Smooth muscle cell (in vitro differentiated cells): ENCODE measurements around the gene SLC35B2. TPM values are rescaled to one million over a fixed set of nuclear protein-coding genes. Genes with fewer than 3 reads are reported as not detected.

Experiments used
- DNase-seq: peaks from one replicate; lab custom pipeline; 2025; ENCODE audit not compliant: unreplicated experiment; lab: John Stamatoyannopoulos, UW
- H2AFZ ChIP-seq: fragments of 200-600 bp; sonication (generic); 2 replicates; pipeline ENCODE4 v1.6.0; 2016; ENCODE audit warnings: antibody characterized with exemption, low read depth, mild to moderate bottlenecking
- H3F3A ChIP-seq: fragments of 200-600 bp; sonication (generic); 2 replicates; pipeline ENCODE4 v1.6.0; 2017; ENCODE audit warnings: antibody characterized with exemption, low read depth
- H3K27ac ChIP-seq: fragments of 200-600 bp; sonication (generic); 2 replicates; pipeline ENCODE4 v1.5.1; 2016; ENCODE audit warnings: low read depth, mild to moderate bottlenecking
- H3K27me3 ChIP-seq: fragments of 200-600 bp; sonication (generic); 2 replicates; pipeline ENCODE4 v1.6.1; 2016; ENCODE audit warnings: low read depth, mild to moderate bottlenecking
- H3K36me3 ChIP-seq: fragments of 200-600 bp; sonication (generic); 2 replicates; pipeline ENCODE4 v1.5.1; 2016; ENCODE audit warnings: low read depth
- H3K4me1 ChIP-seq: fragments of 200-600 bp; sonication (generic); 2 replicates; pipeline ENCODE4 v1.5.1; 2016; ENCODE audit warnings: low read depth
- H3K4me2 ChIP-seq: fragments of 200-600 bp; sonication (generic); 2 replicates; pipeline ENCODE4 v1.6.0; 2016; ENCODE audit warnings: mild to moderate bottlenecking
- H3K4me3 ChIP-seq: fragments of 200-600 bp; sonication (generic); 2 replicates; pipeline ENCODE4 v1.5.1; 2016; ENCODE audit warnings: mild to moderate bottlenecking
- H3K79me2 ChIP-seq: fragments of 200-600 bp; sonication (generic); 2 replicates; pipeline ENCODE4 v1.6.0; 2016; ENCODE audit warnings: low read depth, mild to moderate bottlenecking
- H3K9ac ChIP-seq: fragments of 200-600 bp; sonication (generic); 2 replicates; pipeline ENCODE4 v1.6.0; 2016; ENCODE audit warnings: low read depth
- H3K9me3 ChIP-seq: fragments of 200-600 bp; sonication (generic); replicated peaks from 2 replicates; pipeline ENCODE4 v1.5.1; 2016; ENCODE audit warnings: low read depth
- H4K20me1 ChIP-seq: fragments of 200-600 bp; sonication (generic); 2 replicates; pipeline ENCODE4 v1.6.0; 2016; ENCODE audit warnings: low read depth
- CTCF ChIP-seq: fragments of 200-600 bp; sonication (generic); IDR thresholded peaks from 2 replicates; pipeline ENCODE4 v1.5.1; 2017; ENCODE audit warnings: borderline replicate concordance, mild to moderate bottlenecking, antibody characterized with exemption; ENCODE audit not compliant: insufficient read depth, poor library complexity, severe bottlenecking
- WGBS: methylation state at CpG from one replicate; pipeline ENCODE4 v1.1.7; 2016; ENCODE audit warnings: low lambda C conversion rate; 5-methylcytosine and 5-hydroxymethylcytosine counted together
- polyA plus RNA-seq: library from polyadenylated mRNA; unstranded; fragments of >200 nt; fragmentation: Nextera tagmentation; extraction: Ambion mirVana; gene quantifications from 2 replicates; pipeline ENCODE4 v1.2.1, GENCODE V29; 2016
- total RNA-seq: library from RNA; depleted of rRNA; stranded (reverse); fragments of >200 nt; gene quantifications from 2 replicates; pipeline ENCODE4 v1.2.3, GENCODE V29; 2014

SLC35B2 gene
- total and polyA plus RNA-seq, 2 experiments from 2014 or later: 68.6 to 112 TPM

DNA sequence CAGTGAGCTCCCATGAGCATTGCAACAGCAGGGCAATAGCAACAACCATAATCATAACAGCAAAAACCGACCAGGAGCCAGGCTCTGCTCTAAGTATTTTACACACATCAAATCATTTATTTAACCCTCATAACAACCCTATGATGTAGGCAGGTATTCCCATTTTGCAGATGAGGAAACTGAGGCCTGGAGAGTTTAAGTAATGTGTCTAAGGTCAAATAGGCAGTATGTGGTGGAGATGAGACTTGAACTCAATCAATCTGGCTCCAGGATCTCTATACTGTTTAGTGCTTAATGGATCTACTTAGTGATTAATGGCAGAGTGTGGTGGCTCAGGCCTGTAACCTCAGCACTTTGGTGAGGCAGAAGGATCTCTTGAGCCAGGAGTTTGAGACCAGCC is 16.3 kb upstream of the SLC35B2 start:
- H3K9ac ChIP-seq: no peak overlapping the region
- H3K9me3 ChIP-seq: no peaks in the 10 kb centered on the region
- no peaks in the 10 kb centered on the region for H4K20me1 ChIP-seq
- H3K27ac ChIP-seq: no peak overlapping the region
- H3K4me2 ChIP-seq: no peak overlapping the region
- no peak overlapping the region for H2AFZ ChIP-seq
- WGBS: 71% methylated on average over 1 of the region's 1 CpG
- no peak for DNase-seq
- no peaks in the 10 kb centered on the region for H3F3A ChIP-seq
- H3K36me3 ChIP-seq: no peaks in the 10 kb centered on the region
- peaks cover under 1% of the 10 kb centered on the region for H3K4me1 ChIP-seq
- no peak overlapping the region for H3K4me3 ChIP-seq
- TF ChIP-seq CTCF: no peak
- H3K27me3 ChIP-seq: peaks cover 85% of the 10 kb centered on the region
- H3K79me2 ChIP-seq: no peaks in the 10 kb centered on the region

- H3K79me2 ChIP-seq: no peaks in the 10 kb centered on the region
Observed at GRCh38 chr6:44272999-44273566, 15.8 kb upstream of the SLC35B2 start.

GRCh38 chr6:44272529-44272928 is 15.2 kb upstream of the SLC35B2 start:
- no peak overlapping the region for H3K9ac ChIP-seq
- no peak overlapping the region for H3K4me3 ChIP-seq
- H3K79me2 ChIP-seq: no peaks in the 10 kb centered on the region
- H3K27ac ChIP-seq: no peak overlapping the region
- 95% methylated on average over 3 of the region's 3 CpGs for WGBS
- no peaks in the 10 kb centered on the region for H3F3A ChIP-seq
- peaks cover 81% of the 10 kb centered on the region for H3K27me3 ChIP-seq
- no peaks in the 10 kb centered on the region for H4K20me1 ChIP-seq
- H3K4me1 ChIP-seq: peaks cover 4% of the 10 kb centered on the region
- no peak overlapping the region for H3K4me2 ChIP-seq
- H3K36me3 ChIP-seq: no peaks in the 10 kb centered on the region
- no peaks in the 10 kb centered on the region for H3K9me3 ChIP-seq
- TF ChIP-seq CTCF: no peak
- H2AFZ ChIP-seq: no peak overlapping the region
- no peak for DNase-seq

More at GRCh38 chr6:44272999-44273566, 15.8 kb upstream of the SLC35B2 start:
- no peaks in the 10 kb centered on the region for H3F3A ChIP-seq
- no peak overlapping the region for H3K27ac ChIP-seq
- no peak overlapping the region for H3K4me3 ChIP-seq
- peaks cover 4% of the 10 kb centered on the region for H3K4me1 ChIP-seq
- no peak for DNase-seq
- H3K27me3 ChIP-seq: peaks cover 86% of the 10 kb centered on the region
- WGBS: 88% methylated on average over 23 of the region's 23 CpGs
- H3K9me3 ChIP-seq: no peaks in the 10 kb centered on the region
- H2AFZ ChIP-seq: no peak overlapping the region
- no peaks in the 10 kb centered on the region for H3K36me3 ChIP-seq
- TF ChIP-seq CTCF: no peak
- H3K4me2 ChIP-seq: no peak overlapping the region
- H3K9ac ChIP-seq: no peak overlapping the region
- H4K20me1 ChIP-seq: no peaks in the 10 kb centered on the region

GRCh38 chr6:44271914-44272313 is 14.6 kb upstream of the SLC35B2 start:
- no peaks in the 10 kb centered on the region for H4K20me1 ChIP-seq
- H3K4me2 ChIP-seq: no peak overlapping the region
- no peaks in the 10 kb centered on the region for H3K36me3 ChIP-seq
- no peaks in the 10 kb centered on the region for H3F3A ChIP-seq
- TF ChIP-seq CTCF: no peak
- no peak overlapping the region for H3K9ac ChIP-seq
- no peak overlapping the region for H2AFZ ChIP-seq
- no peaks in the 10 kb centered on the region for H3K9me3 ChIP-seq
- peaks cover 74% of the 10 kb centered on the region for H3K27me3 ChIP-seq
- no peak for DNase-seq
- 76% methylated on average over 3 of the region's 3 CpGs for WGBS
- no peak overlapping the region for H3K27ac ChIP-seq
- no peak overlapping the region for H3K4me3 ChIP-seq
- H3K4me1 ChIP-seq: peaks cover 4% of the 10 kb centered on the region
- no peaks in the 10 kb centered on the region for H3K79me2 ChIP-seq
